DOHH2 (cell line): ENCODE measurements around the gene NDUFC2.

Experiments
- CTCF ChIP-seq: fragments of 200-600 bp; sonication (generic); IDR thresholded peaks from one replicate; pipeline ENCODE4 v1.5.1; 2014; ENCODE audit warnings: antibody characterized with exemption, mild to moderate bottlenecking, low read depth, low read length; ENCODE audit not compliant: poor library complexity, severe bottlenecking
- EZH2phosphoT487 ChIP-seq: fragments of 200-600 bp; sonication (generic); IDR thresholded peaks from 2 replicates; pipeline ENCODE4 v1.6.1; 2017; ENCODE audit warnings: borderline replicate concordance, mild to moderate bottlenecking, antibody characterized with exemption, low read length, moderate library complexity, mixed read lengths

GRCh38 chr11:78109081-78110015 is 29.7 kb upstream of the NDUFC2 start:
- no peak for TF ChIP-seq CTCF
- TF ChIP-seq EZH2phosphoT487: no peak
